ENCODE data around the gene ERAS. TPM values are rescaled to one million over a fixed set of nuclear protein-coding genes. Genes with fewer than 3 reads are reported as not detected.

ERAS gene
- total and polyA plus RNA-seq, 12 donors: 0.11 to 0.20 TPM; not detected in 10

Small RNA genes lying within 50 kb of the gene (small RNA-seq; reads per million reads assigned to genes)
- gene RNU6-29P: 0 reads per million in 2 donors

Other genes starting within 250 kb of the ERAS start
- gene WDR13, start 229.0 kb upstream of the ERAS start, total RNA-seq: 100 to 1,000 TPM in 8 of 9 donors, 10 to 100 TPM in 1; 93.0 to 232 (median 166) TPM
- gene WDR13, start 229.0 kb upstream of the ERAS start, polyA plus RNA-seq: 100 to 1,000 TPM in 2 of 3 donors, 10 to 100 TPM in 1; 53.5 to 677 (median 535) TPM
- 10 to 100 TPM in 5 of 9 donors, 1 to 10 TPM in 4; 1.1 to 22.5 (median 12.8) TPM for gene WAS, start 142.7 kb upstream of the ERAS start, total RNA-seq
- 10 to 100 TPM in 1 of 3 donors, 1 to 10 TPM in 2; 4.2 to 18.9 (median 9.1) TPM for gene WAS, start 142.7 kb upstream of the ERAS start, polyA plus RNA-seq
- gene SUV39H1, start 129.8 kb upstream of the ERAS start, total RNA-seq: 1 to 10 TPM; 2.6 to 4.4 (median 3.4) TPM
- gene SUV39H1, start 129.8 kb upstream of the ERAS start, polyA plus RNA-seq: 1 to 10 TPM; 2.6 to 3.2 (median 3.1) TPM
- under 1 TPM in 1 of 9 donors, not detected in 8; 0.94 TPM for gene GLOD5, start 64.8 kb upstream of the ERAS start, total RNA-seq
- not detected for gene GLOD5, start 64.8 kb upstream of the ERAS start, polyA plus RNA-seq
- gene GATA1, start 39.9 kb upstream of the ERAS start, total RNA-seq: under 1 TPM in 3 of 9 donors, not detected in 6; 0.27 to 0.43 (median 0.33) TPM
- gene GATA1, start 39.9 kb upstream of the ERAS start, polyA plus RNA-seq: not detected
- 100 to 1,000 TPM in 1 of 9 donors, 10 to 100 TPM in 8; 45.1 to 142 (median 72.6) TPM for gene HDAC6, start 24.4 kb upstream of the ERAS start, total RNA-seq
- gene HDAC6, start 24.4 kb upstream of the ERAS start, polyA plus RNA-seq: 100 to 1,000 TPM in 2 of 3 donors, 10 to 100 TPM in 1; 87.2 to 303 (median 135) TPM
- 100 to 1,000 TPM in 1 of 9 donors, 10 to 100 TPM in 2, 1 to 10 TPM in 5, under 1 TPM in 1; 0.97 to 151 (median 7.0) TPM for gene PCSK1N, start 9.1 kb downstream of the ERAS start, total RNA-seq
- gene PCSK1N, start 9.1 kb downstream of the ERAS start, polyA plus RNA-seq: 100 to 1,000 TPM in 2 of 3 donors, under 1 TPM in 1; 0.24 to 297 (median 113) TPM
- gene TIMM17B, start 71.3 kb downstream of the ERAS start, total RNA-seq: 10 to 100 TPM; 43.7 to 98.0 (median 64.7) TPM
- gene TIMM17B, start 71.3 kb downstream of the ERAS start, polyA plus RNA-seq: 10 to 100 TPM; 25.5 to 93.5 (median 56.9) TPM
- gene PQBP1, start 71.4 kb downstream of the ERAS start, total RNA-seq: 100 to 1,000 TPM in 2 of 9 donors, 10 to 100 TPM in 7; 53.1 to 123 (median 89.8) TPM
- 100 to 1,000 TPM; 117 to 316 (median 295) TPM for gene PQBP1, start 71.4 kb downstream of the ERAS start, polyA plus RNA-seq
- 10 to 100 TPM; 23.7 to 59.7 (median 32.9) TPM for gene SLC35A2, start 85.1 kb downstream of the ERAS start, total RNA-seq
- 10 to 100 TPM in 2 of 3 donors, 1 to 10 TPM in 1; 5.1 to 33.5 (median 11.1) TPM for gene SLC35A2, start 85.1 kb downstream of the ERAS start, polyA plus RNA-seq
- gene PIM2, start 92.5 kb downstream of the ERAS start, total RNA-seq: 10 to 100 TPM in 4 of 9 donors, 1 to 10 TPM in 5; 3.8 to 14.1 (median 9.7) TPM
- gene PIM2, start 92.5 kb downstream of the ERAS start, polyA plus RNA-seq: 10 to 100 TPM in 1 of 3 donors, 1 to 10 TPM in 2; 4.1 to 11.9 (median 4.8) TPM
- gene OTUD5, start 131.1 kb downstream of the ERAS start, total RNA-seq: 10 to 100 TPM; 39.4 to 67.8 (median 54.3) TPM
- gene OTUD5, start 131.1 kb downstream of the ERAS start, polyA plus RNA-seq: 10 to 100 TPM; 47.7 to 79.5 (median 52.2) TPM
- gene KCND1, start 145.3 kb downstream of the ERAS start, total RNA-seq: 1 to 10 TPM in 5 of 9 donors, under 1 TPM in 4; 0.22 to 2.1 (median 1.0) TPM
- gene KCND1, start 145.3 kb downstream of the ERAS start, polyA plus RNA-seq: 1 to 10 TPM in 1 of 3 donors, under 1 TPM in 2; 0.77 to 2.4 (median 0.82) TPM
- gene GRIPAP1, start 175.8 kb downstream of the ERAS start, total RNA-seq: 10 to 100 TPM; 27.4 to 60.3 (median 37.9) TPM
- 10 to 100 TPM; 39.8 to 86.6 (median 44.1) TPM for gene GRIPAP1, start 175.8 kb downstream of the ERAS start, polyA plus RNA-seq
- gene TFE3, start 216.8 kb downstream of the ERAS start, total RNA-seq: 100 to 1,000 TPM in 4 of 9 donors, 10 to 100 TPM in 5; 32.7 to 168 (median 94.7) TPM
- 10 to 100 TPM; 45.6 to 76.1 (median 65.9) TPM for gene TFE3, start 216.8 kb downstream of the ERAS start, polyA plus RNA-seq
- gene CCDC120, start 232.5 kb downstream of the ERAS start, total RNA-seq: 10 to 100 TPM in 1 of 9 donors, 1 to 10 TPM in 8; 1.2 to 30.6 (median 2.8) TPM
- 1 to 10 TPM; 1.1 to 8.2 (median 2.7) TPM for gene CCDC120, start 232.5 kb downstream of the ERAS start, polyA plus RNA-seq
- gene PRAF2, start 247.5 kb downstream of the ERAS start, total RNA-seq: 10 to 100 TPM in 8 of 9 donors, 1 to 10 TPM in 1; 9.7 to 44.5 (median 34.4) TPM
- gene PRAF2, start 247.5 kb downstream of the ERAS start, polyA plus RNA-seq: 100 to 1,000 TPM in 1 of 3 donors, 10 to 100 TPM in 2; 66.0 to 100 (median 85.5) TPM